ENCODE results near the gene SCFD2. TPM values are rescaled to one million over a fixed set of nuclear protein-coding genes. Genes with fewer than 3 reads are reported as not detected.

The SCFD2 gene
- total and polyA plus RNA-seq, 4 donors = 4.3 to 28.8 (median 7.4) TPM

DNA sequence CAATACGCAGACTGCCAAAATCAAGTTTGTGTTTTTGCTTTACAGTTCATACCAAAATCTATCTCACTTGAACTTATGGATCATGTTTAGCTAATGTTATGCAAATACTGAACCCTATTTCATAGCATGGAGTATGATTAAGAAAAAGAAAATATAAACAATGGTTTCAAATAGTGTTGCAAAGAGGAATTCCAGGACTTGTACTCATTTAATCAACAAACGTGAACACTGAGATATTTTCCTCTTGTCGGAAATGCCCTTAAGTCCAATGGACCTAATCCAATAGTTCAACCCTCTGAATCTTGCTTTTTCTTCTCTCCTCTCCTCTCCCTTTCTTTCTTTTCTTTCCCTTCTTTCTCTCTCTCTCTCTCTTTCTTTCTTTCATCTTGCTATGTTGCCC lies 473.0 kb downstream of the SCFD2 start:
- Histone ChIP-seq H3K27ac (ENCODE audit: low read depth in 1 of 2, low read length in 2 of 2) (no peak overlapping the region), H3K9ac (ENCODE audit: low read depth in 1 of 2, low read length in 2 of 2) (no peak overlapping the region), H3K9me3 (ENCODE audit: control insufficient read depth in 4 of 4, low read length in 3 of 4) (no peaks in the 10 kb centered on the region), H3K4me3 (ENCODE audit: low read depth in 1 of 3, low read length in 3 of 3) (no peak overlapping the region), H3K27me3 (ENCODE audit: control insufficient read depth in 4 of 4, insufficient read depth in 4 of 4, low read length in 3 of 4) (no peaks in the 10 kb centered on the region), H3K4me1 (ENCODE audit: control insufficient read depth in 4 of 4, insufficient read depth in 4 of 4, low read length in 3 of 4) (no peaks in the 10 kb centered on the region), H3K36me3 (ENCODE audit: control insufficient read depth in 4 of 4, insufficient read depth in 3 of 4, low read depth in 1 of 4, low read length in 3 of 4) (no peaks in the 10 kb centered on the region)
- TF ChIP-seq, protein P1, sequence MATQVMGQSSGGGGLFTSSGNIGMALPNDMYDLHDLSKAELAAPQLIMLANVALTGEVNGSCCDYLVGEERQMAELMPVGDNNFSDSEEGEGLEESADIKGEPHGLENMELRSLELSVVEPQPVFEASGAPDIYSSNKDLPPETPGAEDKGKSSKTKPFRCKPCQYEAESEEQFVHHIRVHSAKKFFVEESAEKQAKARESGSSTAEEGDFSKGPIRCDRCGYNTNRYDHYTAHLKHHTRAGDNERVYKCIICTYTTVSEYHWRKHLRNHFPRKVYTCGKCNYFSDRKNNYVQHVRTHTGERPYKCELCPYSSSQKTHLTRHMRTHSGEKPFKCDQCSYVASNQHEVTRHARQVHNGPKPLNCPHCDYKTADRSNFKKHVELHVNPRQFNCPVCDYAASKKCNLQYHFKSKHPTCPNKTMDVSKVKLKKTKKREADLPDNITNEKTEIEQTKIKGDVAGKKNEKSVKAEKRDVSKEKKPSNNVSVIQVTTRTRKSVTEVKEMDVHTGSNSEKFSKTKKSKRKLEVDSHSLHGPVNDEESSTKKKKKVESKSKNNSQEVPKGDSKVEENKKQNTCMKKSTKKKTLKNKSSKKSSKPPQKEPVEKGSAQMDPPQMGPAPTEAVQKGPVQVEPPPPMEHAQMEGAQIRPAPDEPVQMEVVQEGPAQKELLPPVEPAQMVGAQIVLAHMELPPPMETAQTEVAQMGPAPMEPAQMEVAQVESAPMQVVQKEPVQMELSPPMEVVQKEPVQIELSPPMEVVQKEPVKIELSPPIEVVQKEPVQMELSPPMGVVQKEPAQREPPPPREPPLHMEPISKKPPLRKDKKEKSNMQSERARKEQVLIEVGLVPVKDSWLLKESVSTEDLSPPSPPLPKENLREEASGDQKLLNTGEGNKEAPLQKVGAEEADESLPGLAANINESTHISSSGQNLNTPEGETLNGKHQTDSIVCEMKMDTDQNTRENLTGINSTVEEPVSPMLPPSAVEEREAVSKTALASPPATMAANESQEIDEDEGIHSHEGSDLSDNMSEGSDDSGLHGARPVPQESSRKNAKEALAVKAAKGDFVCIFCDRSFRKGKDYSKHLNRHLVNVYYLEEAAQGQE (IDR thresholded peaks at IDR 0.05) = no peak
- no peak for TF ChIP-seq FOXA2 (IDR thresholded peaks at IDR 0.05)
- WGBS = 92% methylated on average over 3 of the region's 3 CpGs
- DNase-seq (ENCODE audit: low spot score) = no peak

DNA sequence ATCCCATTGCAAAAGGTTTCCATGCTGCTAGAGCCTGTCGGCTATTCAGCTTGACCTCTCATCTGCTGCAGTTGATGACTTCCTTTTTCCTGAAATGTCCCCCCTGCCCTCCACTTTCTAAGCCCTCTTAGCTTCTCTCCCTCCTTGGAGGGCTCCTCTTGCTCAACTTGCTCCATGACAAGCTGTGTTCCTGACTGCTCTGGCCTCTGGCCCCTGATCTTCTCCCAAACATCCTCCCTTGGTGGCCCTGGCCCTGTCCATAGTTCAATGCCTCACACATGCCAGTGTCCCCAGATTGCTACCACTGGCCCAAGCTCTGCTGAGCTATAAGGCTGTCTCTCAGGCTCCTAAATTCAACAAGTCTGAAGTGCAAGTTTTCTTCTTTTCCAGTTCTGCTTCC lies 474.1 kb downstream of the SCFD2 start:
- no peaks in the 10 kb centered on the region for H3K9me3 ChIP-seq (ENCODE audit: control insufficient read depth in 4 of 4, low read length in 3 of 4)
- no peaks in the 10 kb centered on the region for H3K36me3 ChIP-seq (ENCODE audit: control insufficient read depth in 4 of 4, insufficient read depth in 3 of 4, low read depth in 1 of 4, low read length in 3 of 4)
- no peak for DNase-seq (ENCODE audit: low spot score)
- H3K4me3 ChIP-seq (ENCODE audit: low read depth in 1 of 3, low read length in 3 of 3) = no peak overlapping the region
- H3K4me1 ChIP-seq (ENCODE audit: control insufficient read depth in 4 of 4, insufficient read depth in 4 of 4, low read length in 3 of 4) = no peaks in the 10 kb centered on the region
- WGBS = 85% methylated on average over 1 of the region's 1 CpG
- no peak overlapping the region for H3K9ac ChIP-seq (ENCODE audit: low read depth in 1 of 2, low read length in 2 of 2)
- no peak overlapping the region for H3K27ac ChIP-seq (ENCODE audit: low read depth in 1 of 2, low read length in 2 of 2)
- TF ChIP-seq ATF3 (IDR thresholded peaks at IDR 0.05) = no peak
- TF ChIP-seq CTCF (IDR thresholded peaks at IDR 0.05; ENCODE audit: low read depth, low read length, missing input control) = no peak
- TF ChIP-seq RXRA (IDR thresholded peaks at IDR 0.05) = no peak
- no peak for TF ChIP-seq HNF4A (conservative IDR thresholded peaks at IDR 0.05)
- TF ChIP-seq MAX (IDR thresholded peaks at IDR 0.05) = no peak
- TF ChIP-seq, protein P2, sequence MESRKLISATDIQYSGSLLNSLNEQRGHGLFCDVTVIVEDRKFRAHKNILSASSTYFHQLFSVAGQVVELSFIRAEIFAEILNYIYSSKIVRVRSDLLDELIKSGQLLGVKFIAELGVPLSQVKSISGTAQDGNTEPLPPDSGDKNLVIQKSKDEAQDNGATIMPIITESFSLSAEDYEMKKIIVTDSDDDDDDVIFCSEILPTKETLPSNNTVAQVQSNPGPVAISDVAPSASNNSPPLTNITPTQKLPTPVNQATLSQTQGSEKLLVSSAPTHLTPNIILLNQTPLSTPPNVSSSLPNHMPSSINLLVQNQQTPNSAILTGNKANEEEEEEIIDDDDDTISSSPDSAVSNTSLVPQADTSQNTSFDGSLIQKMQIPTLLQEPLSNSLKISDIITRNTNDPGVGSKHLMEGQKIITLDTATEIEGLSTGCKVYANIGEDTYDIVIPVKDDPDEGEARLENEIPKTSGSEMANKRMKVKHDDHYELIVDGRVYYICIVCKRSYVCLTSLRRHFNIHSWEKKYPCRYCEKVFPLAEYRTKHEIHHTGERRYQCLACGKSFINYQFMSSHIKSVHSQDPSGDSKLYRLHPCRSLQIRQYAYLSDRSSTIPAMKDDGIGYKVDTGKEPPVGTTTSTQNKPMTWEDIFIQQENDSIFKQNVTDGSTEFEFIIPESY (IDR thresholded peaks at IDR 0.05) = no peak
- no peak for TF ChIP-seq SP1 (IDR thresholded peaks at IDR 0.05)
- TF ChIP-seq FOXA2 (IDR thresholded peaks at IDR 0.05) = no peak
- no peak for TF ChIP-seq RAD21 (IDR thresholded peaks at IDR 0.05)
- TF ChIP-seq, protein P1 (IDR thresholded peaks at IDR 0.05) = no peak
- TF ChIP-seq GABPA (IDR thresholded peaks at IDR 0.05 in 1 of 2, conservative IDR thresholded peaks at IDR 0.05 in 1 of 2) = no peak
- no peak for TF ChIP-seq HNF4G (IDR thresholded peaks at IDR 0.05)
- TF ChIP-seq JUND (IDR thresholded peaks at IDR 0.05) = no peak
- TF ChIP-seq FOXA1 (IDR thresholded peaks at IDR 0.05) = no peak
- no peak for TF ChIP-seq TAF1 (conservative IDR thresholded peaks at IDR 0.05)
- TF ChIP-seq NR2F2 (IDR thresholded peaks at IDR 0.05) = no peak
- no peak for TF ChIP-seq YY1 (IDR thresholded peaks at IDR 0.05)
- TF ChIP-seq EGR1 (IDR thresholded peaks at IDR 0.05; ENCODE audit: low read depth in 2 of 2) = no peak
- H3K27me3 ChIP-seq (ENCODE audit: control insufficient read depth in 4 of 4, insufficient read depth in 4 of 4, low read length in 3 of 4) = no peaks in the 10 kb centered on the region
